Measurements from ENCODE around the gene DUSP15. TPM values are rescaled to one million over a fixed set of nuclear protein-coding genes. Genes with fewer than 3 reads are reported as not detected.
A peak's percentile ranks its signal among the peaks of the same experiment; 100 is the strongest.

The DUSP15 gene
- total and polyA plus RNA-seq, 9 of the 15 experiments (the other 6 are each of a cell fraction or from before 2014, with no cell fraction given) = 0.34 TPM; not detected in 8

DNA sequence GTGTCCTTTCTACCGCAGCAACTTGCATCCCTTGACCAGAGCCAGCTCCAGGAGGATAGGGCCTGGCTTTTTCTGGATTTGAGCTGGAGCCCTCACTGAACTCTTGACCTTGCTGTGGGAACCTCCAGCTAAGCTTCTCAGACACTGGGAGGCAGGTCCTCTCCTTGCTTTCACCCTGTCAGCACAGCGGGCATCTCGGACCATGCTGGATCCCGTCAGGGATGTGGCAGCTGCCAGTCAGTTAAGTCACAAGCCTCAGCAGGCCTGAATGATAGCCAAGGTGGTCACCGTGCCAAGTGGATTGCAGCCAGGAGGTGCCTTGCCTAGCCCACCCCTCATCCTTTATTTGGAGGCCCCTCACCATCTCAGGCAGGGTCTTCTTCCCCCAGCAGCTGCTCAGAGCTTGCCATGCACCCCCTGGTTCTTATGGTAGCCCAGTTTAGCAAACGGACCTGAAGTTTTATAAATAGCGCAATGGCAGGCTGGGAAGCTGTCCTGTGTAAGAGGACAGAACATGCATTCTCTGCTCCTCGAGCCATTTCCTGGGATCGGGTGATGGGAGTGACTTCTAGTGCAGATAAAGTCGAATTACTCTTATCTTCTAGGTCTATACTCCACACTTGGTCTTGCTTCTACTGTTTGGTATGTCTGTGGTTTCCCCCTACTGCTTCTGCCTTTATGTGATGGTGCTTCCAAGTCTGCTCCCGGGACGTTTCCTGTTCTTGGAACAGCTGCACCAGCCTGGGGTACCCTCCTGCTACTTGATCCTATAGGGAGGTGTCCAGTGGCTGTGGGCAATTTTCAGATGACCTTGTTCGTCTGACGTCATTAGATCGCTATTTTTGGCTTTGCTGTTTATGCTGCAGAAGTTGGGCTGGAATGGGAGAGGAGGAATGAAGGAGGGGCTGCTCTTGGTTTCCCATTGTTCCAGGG lies 58.3 kb downstream of the DUSP15 start (continued):
- TF ChIP-seq CREM (IDR thresholded peaks at IDR 0.05; ENCODE audit: low read depth) = peak; percentile 70
- no peak for TF ChIP-seq KDM1A (IDR thresholded peaks at IDR 0.05)
- no peak for TF ChIP-seq CEBPB (tag; IDR thresholded peaks at IDR 0.05)
- peak; percentile 49; the same call in 1 of the 2 replicates for TF ChIP-seq ARID1B (IDR thresholded peaks at IDR 0.05)
- TF ChIP-seq ATF1 (CRISPR knock-in tag; IDR thresholded peaks at IDR 0.05) = no peak
- peak; percentile 73 for TF ChIP-seq ATF1 (tag; IDR thresholded peaks at IDR 0.05)
- no peak for TF ChIP-seq SMARCA5 (IDR thresholded peaks at IDR 0.05)
- TF ChIP-seq POU5F1 (IDR thresholded peaks at IDR 0.05; ENCODE audit: borderline replicate concordance, low read depth, low read length, partially characterized antibody) = no peak
- TF ChIP-seq NBN (IDR thresholded peaks at IDR 0.05; ENCODE audit: low read depth) = 0 out of 2 replicates have a peak, but pooled peaks have one; percentile 20
- TF ChIP-seq DPF2 (IDR thresholded peaks at IDR 0.05) = 0 out of 2 replicates have a peak, but pooled peaks have one; percentile 25

DNA sequence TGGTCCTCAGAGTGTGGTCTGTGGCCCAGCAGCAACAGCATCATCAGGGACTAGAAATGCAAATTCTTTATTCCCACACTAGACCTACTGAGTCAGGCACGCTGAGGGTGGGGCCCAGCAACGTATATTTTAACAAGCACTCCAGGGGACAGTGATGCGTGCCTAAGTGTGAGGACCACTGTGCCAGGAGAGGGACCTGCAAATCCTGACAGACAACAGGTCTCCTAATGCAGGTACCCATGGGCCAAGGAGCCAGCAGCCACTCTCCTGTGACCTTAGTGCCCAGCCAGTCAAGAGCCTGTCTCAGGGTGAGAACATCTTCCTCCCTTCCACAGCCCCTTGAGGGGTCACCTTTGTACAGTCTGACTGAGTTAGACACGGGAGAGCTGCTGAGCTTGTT lies 59.1 kb downstream of the DUSP15 start:
- H3K36me3 ChIP-seq (ENCODE audit: control insufficient read depth, insufficient read depth, low read length) = peaks cover 19% of the 10 kb centered on the region
- H3K27ac ChIP-seq (ENCODE audit: extremely low read depth, low read depth, low read length) = no peak overlapping the region
- H3K4me1 ChIP-seq (replicated peaks in 1 of 2; ENCODE audit: control insufficient read depth in 2 of 2, insufficient read depth in 2 of 2, low read length in 2 of 2) = peaks cover 8 to 16% of the 10 kb centered on the region in 2 experiments
- FAIRE-seq = no peak
- intact Hi-C loops (cut with micrococcal nuclease) = no loop called here
- no peak overlapping the region for H3K9ac ChIP-seq (ENCODE audit: insufficient read depth in 1 of 2, low read depth in 2 of 2, low read length in 2 of 2)
- in situ Hi-C loops (cut with MboI) = no loop called here
- TF ChIP-seq ZNF41 (CRISPR knock-in tag; conservative IDR thresholded peaks at IDR 0.05) (no peak), HSF4 (CRISPR knock-in tag; IDR thresholded peaks at IDR 0.05; ENCODE audit: borderline replicate concordance) (no peak), RBM25 (IDR thresholded peaks at IDR 0.05; ENCODE audit: low read depth, low read length, severe bottlenecking) (no peak)
- TF ChIP-seq, protein P1, sequence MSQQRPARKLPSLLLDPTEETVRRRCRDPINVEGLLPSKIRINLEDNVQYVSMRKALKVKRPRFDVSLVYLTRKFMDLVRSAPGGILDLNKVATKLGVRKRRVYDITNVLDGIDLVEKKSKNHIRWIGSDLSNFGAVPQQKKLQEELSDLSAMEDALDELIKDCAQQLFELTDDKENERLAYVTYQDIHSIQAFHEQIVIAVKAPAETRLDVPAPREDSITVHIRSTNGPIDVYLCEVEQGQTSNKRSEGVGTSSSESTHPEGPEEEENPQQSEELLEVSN (IDR thresholded peaks at IDR 0.05; ENCODE audit: borderline replicate concordance in 1 of 2, extremely low read depth in 1 of 2, insufficient read depth in 1 of 2, insufficient read length in 1 of 2, low read depth in 1 of 2, low read length in 1 of 2, poor library complexity in 1 of 2, severe bottlenecking in 1 of 2) = no peak
- DNase-seq (ENCODE audit: extremely low read depth in 1 of 4, low spot score in 3 of 4) = no peak
- ATAC-seq = no peak
- no peak overlapping the region for H3K4me3 ChIP-seq
- H3K4me2 ChIP-seq (ENCODE audit: insufficient read depth, low read length) = no peak overlapping the region
- no TSS peak for BruUV-seq (replicated peaks)
- no peak overlapping the region for H2AFZ ChIP-seq (ENCODE audit: low read depth, low read length)
- H4K20me1 ChIP-seq (replicated peaks; ENCODE audit: control insufficient read depth, insufficient read depth, low read length) = peaks cover 8% of the 10 kb centered on the region
- peaks cover 5% of the 10 kb centered on the region for H3K9me1 ChIP-seq (ENCODE audit: control insufficient read depth, insufficient read depth, low read length)
- ChIA-PET POLR2A (interaction anchor here (1.1 kb wide), 1 partner anchor 14 kb away, joined by 4 read pairs; no protein-coding TSS in a partner anchor), CTCF (ENCODE audit: low intra/inter-chr PET ratio) (no interaction called here)
- H3K27me3 ChIP-seq (ENCODE audit: control insufficient read depth in 2 of 2, insufficient read depth in 2 of 2, low read length in 2 of 2) = no peaks in the 10 kb centered on the region
- 63% methylated on average over 2 of the region's 4 CpGs for WGBS (ENCODE audit: insufficient coverage, low coverage, missing lambda C conversion rate)
- H3K79me2 ChIP-seq (ENCODE audit: control insufficient read depth, insufficient read depth, low read length) = no peaks in the 10 kb centered on the region
- no peaks in the 10 kb centered on the region for H3K9me3 ChIP-seq (replicated peaks; ENCODE audit: control insufficient read depth, insufficient read depth, low read depth, low read length)
